Subcutaneous adipose tissue (tissue), 4 donors: ENCODE results near the gene ADAM30. TPM values are rescaled to one million over a fixed set of nuclear protein-coding genes. Genes with fewer than 3 reads are reported as not detected.

Source experiments
- total RNA-seq, 4 donors: library from RNA; depleted of rRNA; stranded (reverse); fragments of >200 nt; gene quantifications; one replicate each; pipeline ENCODE4 v1.1.0, GENCODE V29; 2016
- TF ChIP-seq, protein P1 (sequence below): fragments of 450-650 bp; IDR thresholded peaks from one replicate; pipeline ENCODE4 v1.5.1; 2016; ENCODE audit warnings: low read depth, mild to moderate bottlenecking, control low read depth, antibody characterized with exemption, moderate library complexity

The ADAM30 gene
- total RNA-seq, 4 donors from 2014 or later = not detected

DNA sequence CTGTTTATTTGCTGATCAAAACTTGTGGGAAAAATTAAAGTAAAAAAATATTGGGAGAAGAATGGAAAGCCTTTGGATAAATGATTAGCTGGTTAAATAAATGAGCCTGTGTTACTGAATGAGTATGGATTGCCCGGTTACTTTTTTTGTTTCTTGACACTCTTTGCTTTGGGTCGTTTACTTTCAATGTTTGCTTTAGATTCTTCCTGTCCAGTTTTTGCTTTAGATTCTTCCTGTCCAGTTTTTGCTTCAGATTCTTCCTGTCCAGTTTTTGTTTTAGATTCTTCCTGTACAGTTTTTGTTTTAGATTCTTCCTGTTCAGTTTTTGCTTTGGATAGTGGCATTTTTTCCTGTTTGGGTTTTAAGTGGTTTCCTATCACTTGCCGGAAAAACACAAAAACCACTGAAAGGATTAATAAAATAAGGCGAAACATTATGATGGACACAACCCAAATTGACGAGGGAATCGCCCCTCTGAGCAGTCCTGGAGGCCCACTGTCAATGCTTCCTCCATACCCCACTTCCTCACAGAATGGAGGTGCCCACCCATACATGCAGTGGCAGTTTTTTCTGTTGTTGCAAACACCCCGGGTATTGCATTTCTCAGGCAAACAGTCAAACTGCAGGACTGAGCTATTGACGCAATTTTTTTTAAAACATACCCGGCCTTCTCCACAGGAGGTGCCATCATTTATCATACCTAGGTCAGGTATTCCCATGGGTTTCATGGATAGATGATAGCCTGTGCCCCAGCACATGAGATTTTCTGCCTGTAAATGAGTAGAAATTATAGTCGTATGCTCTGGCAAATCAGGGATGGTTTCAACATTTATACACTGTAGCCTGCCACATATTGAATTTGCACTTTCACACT is 2.3 kb downstream of the ADAM30 start:
- TF ChIP-seq, protein P1, sequence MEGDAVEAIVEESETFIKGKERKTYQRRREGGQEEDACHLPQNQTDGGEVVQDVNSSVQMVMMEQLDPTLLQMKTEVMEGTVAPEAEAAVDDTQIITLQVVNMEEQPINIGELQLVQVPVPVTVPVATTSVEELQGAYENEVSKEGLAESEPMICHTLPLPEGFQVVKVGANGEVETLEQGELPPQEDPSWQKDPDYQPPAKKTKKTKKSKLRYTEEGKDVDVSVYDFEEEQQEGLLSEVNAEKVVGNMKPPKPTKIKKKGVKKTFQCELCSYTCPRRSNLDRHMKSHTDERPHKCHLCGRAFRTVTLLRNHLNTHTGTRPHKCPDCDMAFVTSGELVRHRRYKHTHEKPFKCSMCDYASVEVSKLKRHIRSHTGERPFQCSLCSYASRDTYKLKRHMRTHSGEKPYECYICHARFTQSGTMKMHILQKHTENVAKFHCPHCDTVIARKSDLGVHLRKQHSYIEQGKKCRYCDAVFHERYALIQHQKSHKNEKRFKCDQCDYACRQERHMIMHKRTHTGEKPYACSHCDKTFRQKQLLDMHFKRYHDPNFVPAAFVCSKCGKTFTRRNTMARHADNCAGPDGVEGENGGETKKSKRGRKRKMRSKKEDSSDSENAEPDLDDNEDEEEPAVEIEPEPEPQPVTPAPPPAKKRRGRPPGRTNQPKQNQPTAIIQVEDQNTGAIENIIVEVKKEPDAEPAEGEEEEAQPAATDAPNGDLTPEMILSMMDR = no peak

DNA sequence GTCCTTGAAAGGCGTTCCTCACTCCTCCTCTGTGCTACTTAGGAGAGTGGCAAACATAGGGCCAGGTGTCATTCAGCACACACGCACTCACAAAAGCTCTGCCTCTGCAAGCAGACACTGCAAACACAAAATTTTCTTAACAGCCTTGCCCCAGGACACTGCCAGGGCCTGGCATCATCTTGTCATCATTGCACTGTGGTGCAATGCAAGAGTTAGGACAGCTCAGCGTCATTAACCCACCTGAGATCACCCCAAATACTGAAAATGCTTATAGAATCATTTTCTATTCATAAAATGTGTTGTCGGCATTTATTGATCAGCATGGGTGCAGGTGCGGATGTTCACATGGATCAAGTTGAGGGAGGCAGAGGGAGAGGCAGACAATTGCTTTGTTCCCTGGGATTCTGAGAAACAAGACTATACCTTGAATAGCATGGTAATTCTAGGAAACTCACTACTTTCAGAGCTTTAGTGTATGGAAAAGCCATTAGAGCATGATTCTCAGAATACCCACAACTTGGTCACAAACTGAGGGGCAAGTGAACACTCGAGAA is 3.0 kb downstream of the ADAM30 start:
- TF ChIP-seq, protein P1 = no peak

DNA sequence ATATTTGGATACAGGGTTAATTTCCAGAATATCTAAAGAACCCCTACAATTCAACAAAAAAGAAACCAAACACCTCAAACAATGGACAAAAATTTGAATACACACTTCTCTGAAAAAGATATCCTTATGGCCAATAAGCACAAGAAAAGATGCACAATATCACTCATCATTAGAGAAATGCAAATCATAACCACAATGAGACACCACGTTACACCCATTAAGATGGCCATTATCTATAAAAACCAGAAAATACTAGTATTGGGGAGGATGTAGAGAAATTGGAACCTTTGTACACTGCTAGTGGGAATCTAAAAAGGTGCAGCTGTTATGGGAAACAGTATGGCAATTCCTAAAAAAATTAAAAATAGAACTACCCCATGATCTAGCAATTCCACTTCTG is 4.9 kb downstream of the ADAM30 start:
- TF ChIP-seq, protein P1 = no peak

DNA sequence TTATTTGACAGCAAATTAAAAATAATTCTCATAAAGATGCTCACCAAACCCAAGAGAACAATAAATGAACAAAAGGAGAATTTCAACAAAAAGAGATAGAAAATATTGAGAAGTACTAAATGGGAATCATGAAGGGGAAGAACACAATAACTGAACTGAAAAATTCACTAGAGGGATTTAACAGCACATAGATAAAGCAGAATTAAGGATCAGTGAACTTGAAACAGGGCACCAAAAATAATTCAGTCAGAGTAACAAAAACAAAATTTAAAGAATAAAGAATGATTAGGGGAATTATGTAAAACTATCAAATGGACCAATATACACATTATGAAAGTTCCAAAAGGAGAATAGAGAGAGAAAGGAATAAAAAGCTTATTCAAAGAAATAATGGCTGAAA is 7.8 kb downstream of the ADAM30 start:
- TF ChIP-seq, protein P1 = no peak

DNA sequence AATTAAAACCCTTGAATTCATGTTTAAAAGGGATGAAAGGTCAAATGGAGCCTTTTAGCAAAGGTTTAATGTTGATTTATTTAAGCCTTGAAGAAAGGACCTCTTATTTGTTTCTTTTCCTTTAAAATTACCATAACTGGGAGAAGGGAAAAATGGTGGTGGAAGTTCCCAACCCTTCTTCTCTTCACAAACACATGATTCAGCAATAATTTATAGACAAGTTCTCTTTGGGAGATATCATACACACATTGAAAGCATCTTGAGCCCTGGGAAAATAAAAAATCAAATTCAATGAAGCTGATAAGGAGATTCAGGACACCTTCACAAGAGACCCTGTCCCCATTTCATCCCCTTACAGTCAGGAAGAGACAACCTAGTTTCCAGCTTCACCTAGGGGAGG is 8.9 kb downstream of the ADAM30 start:
- TF ChIP-seq, protein P1 = no peak

DNA sequence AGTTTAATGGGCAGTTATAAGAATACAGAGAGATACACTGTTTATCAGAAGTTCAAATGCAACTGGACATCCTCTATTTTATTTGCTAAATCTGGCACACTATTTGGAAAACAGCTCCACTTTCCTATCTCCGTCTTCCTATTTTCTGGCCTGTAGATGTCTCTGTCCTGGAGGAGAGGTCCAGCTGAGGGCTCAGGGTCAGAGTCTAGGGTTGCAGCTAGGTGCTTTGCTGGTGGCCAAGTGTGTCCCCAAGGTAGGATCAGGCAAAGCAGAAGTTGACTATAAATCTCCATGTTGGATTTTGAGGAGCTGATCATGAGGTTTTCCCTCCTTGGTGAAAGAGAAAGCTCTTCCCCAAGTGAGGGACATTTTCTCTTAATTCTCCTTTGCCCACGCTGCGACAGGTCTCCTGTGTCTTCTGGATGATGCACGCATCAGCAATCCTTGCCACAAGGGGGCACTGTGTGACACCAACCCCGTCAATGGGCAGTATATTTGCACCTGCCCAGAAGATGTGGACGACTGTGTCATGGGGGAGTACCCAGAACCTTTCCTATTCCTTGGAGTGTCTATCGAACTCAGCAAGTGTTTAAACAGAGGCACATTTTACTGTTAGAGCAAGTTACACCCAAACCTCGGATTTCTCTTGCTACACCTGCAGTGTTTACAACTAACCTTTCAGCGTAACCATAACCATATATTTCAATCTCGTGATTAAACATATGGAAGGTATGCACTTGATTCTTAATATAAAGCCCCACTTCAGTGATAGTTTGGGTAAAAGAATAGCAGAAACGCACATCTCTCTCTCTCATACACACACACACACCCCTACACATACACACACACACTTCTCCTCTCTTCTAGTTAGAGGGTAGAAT is 10.2 kb downstream of the ADAM30 start:
- TF ChIP-seq, protein P1 = no peak

DNA sequence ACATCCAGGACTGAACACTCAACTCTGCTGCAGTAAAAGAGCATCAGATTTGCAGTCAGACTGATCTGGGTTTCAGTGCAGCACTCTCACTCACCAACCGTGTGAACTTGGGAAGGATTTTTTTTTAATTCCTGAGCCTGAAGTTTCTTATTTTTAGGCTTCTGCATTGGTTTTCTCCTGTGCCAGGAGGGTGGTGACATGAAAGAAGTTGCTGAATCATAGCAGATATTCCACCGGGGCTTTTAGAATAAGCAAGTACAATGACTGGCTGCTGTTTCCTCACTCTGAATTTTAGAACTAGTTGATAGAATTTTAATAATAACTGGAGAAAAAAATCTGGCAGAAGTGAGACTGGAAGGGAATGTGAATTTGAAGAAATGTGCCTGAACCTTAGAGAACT is 11.6 kb downstream of the ADAM30 start:
- TF ChIP-seq, protein P1 = no peak
